HG02938 (cell line): ENCODE results near the gene ALG14.
A peak's percentile ranks its signal among the peaks of the same experiment; 100 is the strongest.
"Not testable (repeated sequence)": the region's sequence is repeated elsewhere in the genome, so short reads cannot be mapped to it uniquely, and the experiment has no call there.

ENCODE experiments used
- ATAC-seq: cut with Tn5 transposase; IDR thresholded peaks from one replicate; pipeline ENCODE4 v1.9.1; 2021; ENCODE audit warnings: mild to moderate bottlenecking, moderate library complexity; ENCODE audit not compliant: unreplicated experiment

Gene ALG14

DNA sequence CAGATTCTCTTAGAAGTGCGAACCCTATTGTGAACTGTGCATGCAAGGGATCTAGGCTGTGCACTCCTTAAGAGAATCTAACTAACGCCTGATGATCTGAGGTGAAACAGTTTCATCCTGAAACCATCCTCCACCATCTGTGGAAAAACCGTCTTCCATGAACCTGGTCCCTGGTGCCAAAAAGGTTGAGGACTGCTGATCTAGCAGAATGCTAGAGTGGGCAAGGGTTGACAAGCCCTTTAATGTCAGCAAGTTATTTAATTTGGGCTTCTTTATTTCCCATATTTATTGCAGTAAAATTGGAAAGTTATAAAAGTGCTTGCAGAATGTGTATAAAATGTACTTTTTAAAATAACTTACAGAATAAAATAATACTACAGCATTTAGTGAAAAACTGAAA is 26.4 kb downstream of the ALG14 start:
- ATAC-seq = no peak

DNA sequence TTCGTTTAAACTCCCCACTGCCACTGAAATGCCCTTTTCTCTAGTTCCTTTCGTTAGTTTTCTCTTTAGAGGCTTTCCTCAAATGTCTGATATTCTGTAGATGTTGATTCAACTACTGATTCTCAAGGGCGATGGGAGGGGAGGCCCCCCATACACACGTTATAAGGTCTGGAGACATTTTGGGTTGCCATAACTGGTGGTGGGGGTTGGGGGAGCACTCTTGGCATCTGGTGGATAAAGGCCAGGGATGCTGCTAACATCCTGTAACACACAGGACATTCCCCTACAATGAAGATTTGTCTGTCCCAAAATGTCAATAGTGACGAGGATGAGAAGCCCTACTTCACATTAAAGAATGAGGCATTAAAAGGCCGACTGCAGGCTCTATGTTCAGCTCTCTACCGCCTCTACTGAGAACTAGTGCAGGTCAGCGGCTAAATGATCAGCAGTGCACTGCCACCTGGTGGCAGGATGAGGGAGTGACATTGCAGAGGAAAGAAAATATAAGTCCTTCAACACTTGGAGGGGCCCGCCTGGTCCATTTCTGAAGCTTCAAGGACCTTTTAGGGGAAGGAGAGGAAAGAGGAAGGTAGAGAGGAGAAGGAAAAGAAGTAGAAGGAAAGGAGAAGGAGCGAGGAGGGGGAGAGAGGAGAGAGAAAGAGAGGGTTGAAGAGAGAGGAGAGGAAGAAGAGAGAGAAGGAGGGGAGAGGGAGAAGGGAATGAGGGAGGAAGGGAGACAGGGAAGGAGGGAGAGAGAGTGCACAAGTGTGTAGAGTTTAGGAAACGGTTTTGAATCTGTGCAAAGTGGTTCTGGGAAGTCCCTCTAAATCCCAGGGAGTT is 29.4 kb downstream of the ALG14 start:
- ATAC-seq = peak; percentile 97

DNA sequence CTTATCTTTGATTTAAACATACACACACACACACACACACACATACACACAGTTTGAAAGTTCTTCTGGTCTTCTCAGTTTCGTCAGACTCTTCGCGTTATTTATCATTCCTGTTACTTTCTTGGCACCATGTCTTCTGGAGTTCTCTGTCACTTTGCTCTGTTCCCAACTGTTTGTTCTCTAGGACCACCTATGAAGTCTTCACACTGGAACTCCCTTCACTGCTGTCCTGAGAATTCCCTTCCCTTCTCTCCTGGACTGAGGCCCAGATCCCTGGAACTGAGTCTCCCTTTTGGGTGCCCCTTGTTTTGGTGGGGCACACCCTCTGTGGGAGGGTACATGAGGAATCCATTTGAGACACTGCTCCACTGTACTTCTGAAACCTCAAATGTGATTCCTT is 30.5 kb downstream of the ALG14 start:
- ATAC-seq = no peak

GRCh38 chr1:95041491-95042165 is 31.1 kb downstream of the ALG14 start:
- ATAC-seq = no peak

DNA sequence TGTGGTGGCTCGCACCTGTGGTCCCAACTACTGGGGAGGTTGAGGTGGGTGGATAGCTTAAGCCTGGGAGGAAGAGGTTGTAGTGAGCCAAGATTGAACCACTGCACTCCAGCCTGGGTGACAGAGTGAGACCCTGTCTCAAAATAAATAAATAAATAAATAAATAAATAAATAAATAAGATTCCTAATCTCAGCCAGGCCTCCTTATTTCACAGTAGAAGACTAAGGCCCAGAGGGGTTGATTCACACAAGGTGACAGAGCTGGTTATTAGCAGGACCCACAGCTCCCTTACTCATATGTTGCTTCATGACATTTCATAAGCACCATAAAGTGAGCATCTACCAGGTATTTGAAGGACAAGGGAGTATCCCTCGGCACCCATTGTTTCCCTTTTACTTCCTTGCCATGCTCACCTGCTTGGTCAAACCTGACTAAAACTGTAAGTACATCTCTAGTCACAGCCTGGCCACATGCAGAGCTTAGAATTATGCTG is 32.7 kb downstream of the ALG14 start:
- ATAC-seq = no peak

- ATAC-seq = no peak
Observed at GRCh38 chr1:95039360-95040031, 33.3 kb downstream of the ALG14 start.

GRCh38 chr1:95035536-95035935 is 37.2 kb downstream of the ALG14 start:
- ATAC-seq = no peak

GRCh38 chr1:95034506-95034905 is 38.2 kb downstream of the ALG14 start:
- ATAC-seq = no peak

DNA sequence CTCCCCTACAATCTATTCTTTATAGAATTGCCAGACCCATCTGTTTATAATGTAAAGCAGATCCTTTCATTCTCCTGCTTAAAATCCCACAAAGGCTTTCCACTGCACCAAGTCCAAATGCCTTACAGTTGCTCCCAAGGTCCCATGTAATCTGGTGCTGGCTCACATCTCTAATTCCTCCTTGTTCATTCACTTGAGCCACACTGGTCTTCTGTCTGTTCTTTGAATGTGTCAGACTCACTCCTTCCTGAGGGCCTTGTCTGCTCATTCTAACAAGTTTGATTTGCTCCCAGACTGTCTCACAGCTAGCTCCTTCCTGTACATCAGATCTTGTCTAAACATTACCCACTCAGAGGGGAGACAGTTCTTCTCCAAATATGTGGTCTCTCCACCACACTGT is 38.9 kb downstream of the ALG14 start:
- ATAC-seq = no peak

GRCh38 chr1:95029532-95029931 is 43.2 kb downstream of the ALG14 start:
- no peak for ATAC-seq

DNA sequence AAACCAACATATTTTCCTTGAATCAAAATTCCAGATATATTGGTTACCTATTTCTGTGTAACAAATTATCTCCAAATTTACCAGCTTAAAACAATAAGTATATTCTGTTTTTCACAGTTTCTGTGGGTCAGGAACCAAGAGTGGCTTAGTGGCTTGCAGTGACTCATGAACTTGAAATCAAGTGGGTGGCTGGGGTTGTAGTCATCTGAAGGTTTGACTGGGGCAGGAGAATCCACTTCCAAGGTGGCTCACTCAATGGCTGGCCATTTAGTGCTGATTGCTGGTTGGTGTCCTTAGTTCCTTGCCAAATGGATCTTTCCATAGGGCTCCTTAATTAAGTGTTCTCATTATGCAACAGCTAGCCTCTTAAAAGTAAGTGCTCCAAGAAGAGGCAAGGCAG is 43.8 kb downstream of the ALG14 start:
- ATAC-seq = no peak

GRCh38 chr1:95027046-95027445 is 45.7 kb downstream of the ALG14 start:
- ATAC-seq = no peak

GRCh38 chr1:95023399-95024043 is 49.2 kb downstream of the ALG14 start:
- ATAC-seq = no peak

GRCh38 chr1:95022644-95022926 is 50.2 kb downstream of the ALG14 start:
- no peak for ATAC-seq

GRCh38 chr1:95021805-95022643 is 50.7 kb downstream of the ALG14 start:
- no peak for ATAC-seq

DNA sequence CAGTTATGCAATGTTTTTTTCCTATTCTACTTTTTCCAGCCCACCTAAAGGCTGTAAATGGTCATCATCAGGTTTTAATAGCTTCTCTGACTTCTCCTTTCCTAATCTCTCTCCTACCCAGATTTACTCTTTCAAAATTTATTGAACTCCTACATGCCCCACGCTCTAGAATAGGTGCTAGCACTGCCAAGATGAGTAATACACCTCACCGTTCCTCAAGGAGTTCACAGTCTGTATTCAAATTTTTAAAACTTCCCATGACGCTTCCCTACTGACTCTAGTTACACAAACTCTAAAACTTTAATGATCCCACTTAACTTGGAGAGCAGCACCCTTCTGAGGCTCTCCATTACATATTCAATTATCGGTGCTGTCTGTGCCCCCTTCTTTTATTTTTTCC is 51.6 kb downstream of the ALG14 start:
- ATAC-seq = no peak

GRCh38 chr1:95019466-95019865 is 53.3 kb downstream of the ALG14 start:
- ATAC-seq = not testable (repeated sequence)

- no peak for ATAC-seq
Observed at GRCh38 chr1:95018602-95019369, 54.0 kb downstream of the ALG14 start.

DNA sequence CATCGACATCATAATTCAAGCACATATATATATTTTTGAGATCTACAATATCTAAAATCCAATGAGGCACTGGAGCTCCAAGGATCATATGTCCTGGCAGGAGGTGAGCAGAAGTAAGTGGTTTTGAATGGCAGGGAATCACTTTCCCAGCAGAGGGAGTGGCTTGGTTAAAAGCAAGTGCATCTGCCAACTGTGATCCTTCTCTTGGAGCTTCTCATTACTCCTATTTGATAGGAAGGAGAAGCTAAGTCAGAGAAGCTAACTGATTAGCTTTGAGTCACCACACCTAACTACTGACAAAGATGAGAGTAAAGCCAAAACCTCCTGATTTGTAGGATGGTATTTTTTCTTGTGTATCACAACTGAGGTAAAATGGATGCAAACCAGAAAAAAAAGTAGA is 55.0 kb downstream of the ALG14 start:
- ATAC-seq = no peak

- ATAC-seq = no peak
Observed at GRCh38 chr1:95015076-95015475, 57.7 kb downstream of the ALG14 start.
